GM12891 (cell line): ENCODE measurements around the gene LYRM4.

Experiments
- DNase-seq: peaks from one replicate; pipeline ENCODE4 v3.0.0; 2011; ENCODE audit warnings: low spot score; ENCODE audit not compliant: insufficient read length
- FAIRE-seq: peaks from 2 replicates; lab custom pipeline; 2011; peaks lifted over from hg19 to GRCh38; lab: Jason Lieb, UNC
- PAX5 ChIP-seq: IDR thresholded peaks from 2 replicates; pipeline ENCODE4 v1.6.1; 2011; ENCODE audit warnings: low read length, moderate library complexity, mild to moderate bottlenecking; ENCODE audit not compliant: insufficient read depth, severe bottlenecking
- POLR2A ChIP-seq: IDR thresholded peaks from 2 replicates; pipeline ENCODE4 v1.6.1; 2011; ENCODE audit warnings: low read depth, low read length, control low read depth
- POLR2AphosphoS5 ChIP-seq: IDR thresholded peaks from 2 replicates; pipeline ENCODE4 v1.6.1; 2011; ENCODE audit warnings: low read depth, low read length, control low read depth
- POU2F2 ChIP-seq: IDR thresholded peaks from 2 replicates; pipeline ENCODE4 v1.6.1; 2011; ENCODE audit warnings: low read depth, mild to moderate bottlenecking, control low read depth, low read length, moderate library complexity
- SPI1 ChIP-seq: IDR thresholded peaks from 2 replicates; pipeline ENCODE4 v1.6.1; 2011; ENCODE audit warnings: low read depth, low read length, control low read depth
- TAF1 ChIP-seq: IDR thresholded peaks from 2 replicates; pipeline ENCODE4 v1.6.1; 2011; ENCODE audit warnings: low read depth, low read length, control low read depth

The LYRM4 gene

DNA sequence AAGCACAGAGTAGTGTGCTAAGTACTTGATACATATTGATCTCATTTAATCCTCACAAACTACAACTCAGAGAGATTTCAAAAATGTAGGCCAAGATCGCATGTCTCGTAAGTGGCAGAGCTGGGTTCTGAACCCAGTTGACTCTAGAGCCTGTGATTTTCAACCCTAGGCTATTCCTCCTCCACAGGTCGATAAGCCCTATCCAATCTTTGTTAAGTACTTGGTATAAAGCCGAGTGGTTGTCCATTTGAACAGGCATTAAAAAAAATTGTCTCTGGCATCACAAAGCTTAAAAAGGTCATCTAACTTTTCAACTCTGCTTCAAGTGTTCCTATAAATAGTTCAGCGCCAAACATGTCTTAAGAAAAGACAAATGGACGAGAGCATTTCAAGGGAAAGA, 37.4 kb downstream of the LYRM4 start:
- DNase-seq (no peak), FAIRE-seq (no peak)
- TF ChIP-seq POU2F2, result no peak
- no peak for TF ChIP-seq POLR2A
- no peak for TF ChIP-seq SPI1
- no peak for TF ChIP-seq TAF1
- no peak for TF ChIP-seq POLR2AphosphoS5
- TF ChIP-seq PAX5, result no peak

DNA sequence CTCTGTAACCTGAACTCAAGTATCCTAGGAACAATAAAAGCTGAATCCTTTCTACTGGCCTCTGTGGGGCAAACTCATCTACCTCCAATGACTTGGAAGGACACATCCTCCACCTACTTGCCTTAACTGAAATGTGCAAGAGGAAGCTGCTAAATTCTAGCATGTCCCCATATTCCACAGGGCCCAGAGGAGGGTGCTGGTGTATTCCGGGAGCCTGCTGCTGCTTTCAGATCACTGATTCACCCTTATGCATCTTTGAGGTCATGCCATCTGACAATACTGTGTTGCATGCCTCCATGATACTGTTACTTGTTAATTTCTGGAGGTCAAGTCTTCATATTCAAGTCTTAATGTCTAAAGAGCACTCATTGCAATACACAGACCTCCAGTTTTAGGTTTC, 40.3 kb downstream of the LYRM4 start:
- no peak for FAIRE-seq
- DNase-seq, result no peak

DNA sequence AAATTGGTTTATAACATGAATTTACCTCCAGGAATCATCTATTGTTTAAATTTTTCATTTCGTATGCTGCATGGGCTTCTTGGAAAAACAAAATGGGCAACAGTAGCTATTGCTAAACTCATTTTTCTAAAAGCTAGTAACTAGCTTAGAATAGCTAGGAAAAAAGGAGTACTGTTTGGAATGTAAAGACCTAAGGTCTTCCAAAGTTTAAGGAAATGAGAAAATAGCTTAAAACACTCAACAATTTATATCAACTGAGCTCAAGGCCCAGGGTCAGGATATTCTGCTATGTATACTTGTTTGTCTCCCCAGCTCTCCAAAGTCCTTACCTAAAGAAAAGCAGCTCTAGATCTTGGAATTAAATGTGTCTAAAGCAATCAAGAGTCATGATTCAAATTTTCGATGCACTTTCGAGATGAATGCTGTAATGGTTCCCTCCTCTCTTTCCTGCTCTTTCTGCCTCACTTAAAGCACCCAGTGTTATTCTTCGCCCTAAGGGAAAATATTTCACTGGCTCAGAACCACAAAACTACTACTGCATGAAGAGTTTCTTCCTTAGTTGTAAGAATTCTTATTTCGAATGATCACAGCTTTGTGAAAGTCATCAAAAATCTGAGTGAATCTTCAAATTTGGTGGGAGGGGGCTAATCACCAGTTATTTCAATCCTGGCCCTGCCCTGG, 41.6 kb downstream of the LYRM4 start:
- no peak for TF ChIP-seq PAX5
- TF ChIP-seq TAF1, result no peak
- TF ChIP-seq POU2F2, result no peak
- TF ChIP-seq SPI1, result no peak
- no peak for TF ChIP-seq POLR2AphosphoS5
- DNase-seq, result no peak
- FAIRE-seq, result no peak

More for the DNA sequence above, 40.3 kb downstream of the LYRM4 start:
- TF ChIP-seq POLR2A (no peak), POU2F2 (no peak), POLR2AphosphoS5 (no peak), PAX5 (no peak), TAF1 (no peak), SPI1 (no peak)

DNA sequence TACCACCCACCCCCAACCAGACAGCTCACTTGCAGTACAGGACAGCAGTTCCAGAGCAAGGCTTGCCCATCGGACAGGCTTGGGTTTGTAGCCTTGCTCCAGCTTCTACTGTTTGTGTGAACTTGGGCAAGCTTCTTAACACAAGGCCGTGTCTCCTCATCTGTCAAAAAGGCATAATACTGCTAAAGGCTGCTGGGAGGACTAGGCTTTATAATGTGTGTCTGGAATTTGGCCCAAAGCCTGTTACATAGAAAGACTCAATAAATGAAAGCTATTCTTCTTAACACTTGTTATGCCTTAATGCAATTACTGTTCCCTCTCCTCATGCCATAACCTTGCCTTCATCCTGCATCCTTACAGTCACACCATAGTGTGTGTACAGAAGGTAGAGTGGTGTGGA, 43.4 kb downstream of the LYRM4 start:
- DNase-seq (no peak), FAIRE-seq (no peak)
- TF ChIP-seq POLR2A, result no peak
- no peak for TF ChIP-seq PAX5
- no peak for TF ChIP-seq POU2F2
- TF ChIP-seq SPI1, result no peak
- no peak for TF ChIP-seq POLR2AphosphoS5
- no peak for TF ChIP-seq TAF1

DNA sequence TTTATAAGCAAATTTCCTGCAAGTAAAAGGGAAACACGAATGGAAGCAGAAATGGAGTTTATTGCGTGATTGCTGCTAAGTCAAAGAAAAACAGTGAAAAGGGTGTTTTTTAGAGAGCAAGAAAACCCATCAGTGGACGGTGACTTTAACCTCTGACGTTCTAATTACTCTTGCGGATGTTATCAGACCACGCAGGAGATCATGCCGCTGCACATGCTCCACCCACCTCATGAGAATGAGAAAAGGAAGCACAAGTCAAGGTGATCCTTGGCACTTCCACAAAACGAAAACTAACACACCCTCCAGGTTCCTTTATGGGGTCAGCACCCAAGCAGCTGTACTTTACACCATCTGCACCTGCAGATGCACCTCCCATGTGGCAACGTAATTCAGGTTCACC, 45.0 kb downstream of the LYRM4 start:
- DNase-seq (no peak), FAIRE-seq (no peak)
- no peak for TF ChIP-seq SPI1
- TF ChIP-seq POU2F2, result no peak
- TF ChIP-seq POLR2AphosphoS5, result no peak
- no peak for TF ChIP-seq TAF1
- TF ChIP-seq POLR2A, result no peak
- TF ChIP-seq PAX5, result no peak

DNA sequence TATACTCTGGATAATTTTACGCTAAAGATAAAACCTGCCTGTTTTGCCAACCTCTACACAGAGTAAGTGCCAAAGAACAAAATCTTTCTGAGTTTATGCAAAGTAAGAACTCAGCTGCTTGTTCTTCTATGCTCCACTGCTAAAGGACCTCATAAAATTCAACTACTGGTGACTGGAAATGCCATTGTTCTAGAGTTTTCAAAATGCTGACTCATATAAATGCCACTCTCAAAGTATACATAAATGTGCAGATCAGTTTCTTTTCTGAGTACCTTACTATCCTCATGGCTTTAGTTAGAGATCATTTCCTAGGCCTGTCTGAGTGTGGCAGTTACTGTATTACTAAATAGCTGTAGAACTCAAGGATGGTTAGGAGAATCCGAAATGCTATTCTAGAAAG, 45.6 kb downstream of the LYRM4 start:
- no peak for FAIRE-seq
- TF ChIP-seq PAX5, result no peak
- no peak for TF ChIP-seq POLR2AphosphoS5
- TF ChIP-seq POU2F2, result no peak
- TF ChIP-seq POLR2A, result no peak
- TF ChIP-seq SPI1, result no peak
- TF ChIP-seq TAF1, result no peak
- DNase-seq, result no peak

DNA sequence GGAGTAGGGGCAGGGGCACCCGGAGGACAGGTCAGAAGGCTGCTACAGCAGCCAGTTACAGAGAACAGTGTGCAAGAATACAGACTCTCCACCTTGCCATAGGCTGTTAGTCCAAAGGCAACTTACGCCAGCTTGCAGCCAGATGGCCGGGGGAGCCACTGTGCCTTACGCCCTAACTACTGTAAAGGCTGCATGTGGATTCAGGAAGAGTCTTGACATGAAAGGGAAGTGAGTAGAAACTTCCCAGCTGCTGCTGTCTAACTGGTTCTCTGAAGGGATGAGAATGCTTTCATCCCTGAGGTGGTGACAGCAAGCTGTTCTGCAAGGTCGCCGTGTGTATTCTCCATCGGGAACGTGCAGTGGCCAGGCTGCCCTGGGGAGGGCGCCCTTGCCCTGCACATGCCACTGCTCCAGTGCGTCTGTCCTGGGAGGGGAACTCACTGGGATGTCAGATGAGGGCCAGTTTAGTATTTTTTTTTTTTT, 46.1 kb downstream of the LYRM4 start:
- no peak for DNase-seq
- TF ChIP-seq SPI1 (no peak), POLR2AphosphoS5 (no peak), TAF1 (no peak), POLR2A (no peak), POU2F2 (no peak), PAX5 (no peak)
- peak; percentile 73 for FAIRE-seq

DNA sequence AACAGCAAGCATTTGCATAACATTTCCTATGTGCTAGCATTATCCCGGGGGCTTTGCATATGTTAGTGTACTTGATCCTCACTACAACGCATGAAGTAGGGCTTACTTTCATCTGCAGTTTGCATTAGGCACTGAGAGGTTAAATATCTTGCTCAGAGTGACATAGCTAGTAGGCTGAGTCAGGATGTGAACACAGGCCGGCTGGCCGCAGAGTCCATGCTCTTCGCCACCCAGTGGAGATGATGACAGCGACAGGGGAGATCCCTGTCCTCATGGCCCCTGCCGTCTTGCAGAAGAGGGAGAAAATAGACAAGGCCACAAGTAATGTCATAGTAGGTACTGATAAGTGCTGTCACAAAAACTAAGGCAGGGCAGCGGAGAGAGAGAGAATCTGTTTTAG, 46.9 kb downstream of the LYRM4 start:
- FAIRE-seq (no peak), DNase-seq (no peak)
- TF ChIP-seq SPI1, result no peak
- no peak for TF ChIP-seq PAX5
- TF ChIP-seq POLR2AphosphoS5, result no peak
- TF ChIP-seq POU2F2, result no peak
- TF ChIP-seq TAF1, result no peak
- no peak for TF ChIP-seq POLR2A

DNA sequence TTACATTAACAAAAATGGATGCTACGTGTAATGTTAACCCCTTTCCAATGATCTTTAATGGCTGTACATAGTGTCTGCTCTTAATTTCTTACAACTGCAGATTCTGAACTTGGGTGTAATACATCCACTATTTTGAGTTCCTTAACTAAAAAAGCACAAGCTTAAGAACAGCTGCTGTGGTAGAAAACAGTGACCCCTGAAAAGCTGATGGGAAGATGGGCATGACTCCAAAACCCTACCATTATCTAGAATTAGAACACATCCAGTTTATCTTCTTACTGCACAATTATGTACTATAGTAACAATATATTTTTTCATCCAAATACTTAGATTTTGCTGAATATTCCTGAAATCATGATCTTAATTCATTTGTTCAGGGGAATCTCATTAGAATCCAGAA, 49.3 kb downstream of the LYRM4 start:
- FAIRE-seq (peak; percentile 5), DNase-seq (no peak)
- TF ChIP-seq TAF1 (no peak), POLR2A (no peak), POLR2AphosphoS5 (no peak), PAX5 (no peak), SPI1 (no peak), POU2F2 (no peak)
